ENCODE data around the gene ARIH2. TPM values are rescaled to one million over a fixed set of nuclear protein-coding genes. Genes with fewer than 3 reads are reported as not detected.
"Not testable (repeated sequence)": the region's sequence is repeated elsewhere in the genome, so short reads cannot be mapped to it uniquely, and the experiment has no call there.

The ARIH2 gene
- total RNA-seq, 1 donor from 2014 or later: 69.9 TPM

DNA sequence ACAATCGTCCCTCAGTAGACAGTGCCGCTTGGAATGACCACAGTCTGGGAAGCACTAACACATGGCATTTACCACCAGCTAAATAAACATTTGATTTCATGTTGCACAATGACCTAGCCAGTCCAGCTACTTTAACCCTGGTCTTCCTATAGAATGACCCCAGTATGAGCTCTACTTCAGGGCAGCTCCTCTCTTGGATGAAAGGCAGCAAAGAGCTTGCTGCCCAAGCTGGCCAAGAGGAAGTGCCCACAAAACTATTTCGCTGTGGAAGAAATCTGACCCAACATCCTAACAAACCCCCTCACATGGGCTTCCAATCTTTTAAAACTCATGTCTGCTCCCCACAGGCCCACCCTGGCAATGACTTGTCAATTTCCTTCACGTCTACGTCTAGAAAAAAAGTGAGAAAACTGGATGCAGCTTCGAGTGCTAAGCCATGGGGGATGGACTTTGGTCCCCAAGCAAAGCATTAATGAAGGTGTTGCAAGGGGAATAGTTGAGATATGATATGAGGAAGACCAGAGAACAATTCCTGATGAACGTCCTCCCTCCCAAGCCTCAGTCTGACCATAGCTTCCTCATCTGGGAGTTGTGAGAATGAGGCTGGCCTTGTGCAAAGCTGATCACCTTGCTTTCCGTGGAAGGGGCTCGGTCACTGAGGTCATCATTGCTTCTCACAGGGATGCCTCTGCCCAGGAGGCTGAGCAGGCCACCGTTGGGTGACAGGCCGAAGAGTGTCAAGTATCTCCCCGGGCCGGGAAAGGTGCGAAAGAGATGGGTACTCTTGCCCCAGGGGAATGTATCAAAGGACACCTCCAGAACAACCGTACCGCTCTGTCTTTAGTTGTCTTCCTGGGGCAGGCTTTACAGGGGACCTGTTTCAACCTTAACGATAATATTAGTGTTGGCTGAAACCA is 20.9 kb upstream of the ARIH2 start:
- H3K4me1 Mint-ChIP-seq (ENCODE audit: low read depth): peaks cover 23% of the 10 kb centered on the region
- TF ChIP-seq, protein P1, sequence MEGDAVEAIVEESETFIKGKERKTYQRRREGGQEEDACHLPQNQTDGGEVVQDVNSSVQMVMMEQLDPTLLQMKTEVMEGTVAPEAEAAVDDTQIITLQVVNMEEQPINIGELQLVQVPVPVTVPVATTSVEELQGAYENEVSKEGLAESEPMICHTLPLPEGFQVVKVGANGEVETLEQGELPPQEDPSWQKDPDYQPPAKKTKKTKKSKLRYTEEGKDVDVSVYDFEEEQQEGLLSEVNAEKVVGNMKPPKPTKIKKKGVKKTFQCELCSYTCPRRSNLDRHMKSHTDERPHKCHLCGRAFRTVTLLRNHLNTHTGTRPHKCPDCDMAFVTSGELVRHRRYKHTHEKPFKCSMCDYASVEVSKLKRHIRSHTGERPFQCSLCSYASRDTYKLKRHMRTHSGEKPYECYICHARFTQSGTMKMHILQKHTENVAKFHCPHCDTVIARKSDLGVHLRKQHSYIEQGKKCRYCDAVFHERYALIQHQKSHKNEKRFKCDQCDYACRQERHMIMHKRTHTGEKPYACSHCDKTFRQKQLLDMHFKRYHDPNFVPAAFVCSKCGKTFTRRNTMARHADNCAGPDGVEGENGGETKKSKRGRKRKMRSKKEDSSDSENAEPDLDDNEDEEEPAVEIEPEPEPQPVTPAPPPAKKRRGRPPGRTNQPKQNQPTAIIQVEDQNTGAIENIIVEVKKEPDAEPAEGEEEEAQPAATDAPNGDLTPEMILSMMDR (IDR thresholded peaks at IDR 0.05): no peak
- peak overlapping the region; percentile 88 for H3K4me3 Mint-ChIP-seq (ENCODE audit: unreplicated experiment)
- DNase-seq (ENCODE audit: low spot score): no peak
- H3K27ac Mint-ChIP-seq (ENCODE audit: unreplicated experiment): peak overlapping the region; percentile 88
- no peaks in the 10 kb centered on the region for H3K9me3 Mint-ChIP-seq (ENCODE audit: low read depth)
- H3K27me3 Mint-ChIP-seq (ENCODE audit: low read depth): no peaks in the 10 kb centered on the region
- peaks cover 2% of the 10 kb centered on the region for H3K36me3 Mint-ChIP-seq (ENCODE audit: low read depth)

- Mint-ChIP-seq H3K9me3 (ENCODE audit: low read depth) (no peaks in the 10 kb centered on the region), H3K4me3 (ENCODE audit: unreplicated experiment) (peak within 1 kb of the TSS; percentile 88), H3K36me3 (ENCODE audit: low read depth) (peaks cover 2% of the 10 kb centered on the region), H3K27ac (ENCODE audit: unreplicated experiment) (peak within 1 kb of the TSS; percentile 88), H3K27me3 (ENCODE audit: low read depth) (no peaks in the 10 kb centered on the region), H3K4me1 (ENCODE audit: low read depth) (peaks cover 23% of the 10 kb centered on the region)
- TF ChIP-seq, protein P1 (IDR thresholded peaks at IDR 0.05): peak; percentile 46
- DNase-seq (ENCODE audit: low spot score): peak; percentile 97
These were observed 20.0 kb upstream of the ARIH2 start, which contains the start of gene SLC25A20 for GRCh38 chr3:48898383-48899234. SLC25A20 (minus strand) TSS chr3:48898882; CDS start chr3:48898794, 88 bp downstream.

DNA sequence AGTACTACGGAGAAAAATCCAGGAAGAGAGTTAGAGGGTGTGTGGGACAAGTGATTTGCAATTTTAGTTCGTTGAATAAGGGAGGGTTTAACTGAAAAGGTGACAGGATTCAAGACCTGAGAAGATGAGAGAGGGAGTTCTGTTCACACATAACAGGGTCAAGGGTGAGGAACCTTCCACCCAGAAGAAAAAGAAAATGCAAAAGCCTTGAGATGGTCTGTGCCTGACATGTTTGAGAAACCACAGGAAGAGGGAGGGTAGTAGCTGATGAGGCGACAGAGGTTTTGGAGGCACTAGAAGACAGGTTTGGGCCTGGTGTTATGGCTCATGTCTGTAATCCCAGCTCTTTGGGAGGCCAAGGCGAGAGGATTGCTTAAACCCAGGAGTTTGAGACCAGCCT is 19.4 kb upstream of the ARIH2 start:
- Mint-ChIP-seq H3K4me3 (ENCODE audit: unreplicated experiment) (peak overlapping the region; percentile 88), H3K36me3 (ENCODE audit: low read depth) (peaks cover 2% of the 10 kb centered on the region), H3K27ac (ENCODE audit: unreplicated experiment) (peak overlapping the region; percentile 88), H3K9me3 (ENCODE audit: low read depth) (no peaks in the 10 kb centered on the region), H3K4me1 (ENCODE audit: low read depth) (peaks cover 23% of the 10 kb centered on the region), H3K27me3 (ENCODE audit: low read depth) (no peaks in the 10 kb centered on the region)
- TF ChIP-seq, protein P1 (IDR thresholded peaks at IDR 0.05): no peak
- DNase-seq (ENCODE audit: low spot score): no peak

GRCh38 chr3:48907026-48907425 is 11.6 kb upstream of the ARIH2 start:
- not testable (repeated sequence) for H3K4me1 Mint-ChIP-seq (ENCODE audit: low read depth); H3K9me3 Mint-ChIP-seq (ENCODE audit: low read depth); H3K27ac Mint-ChIP-seq (ENCODE audit: unreplicated experiment); H3K4me3 Mint-ChIP-seq (ENCODE audit: unreplicated experiment); DNase-seq (ENCODE audit: low spot score); H3K36me3 Mint-ChIP-seq (ENCODE audit: low read depth); H3K27me3 Mint-ChIP-seq (ENCODE audit: low read depth)

DNA sequence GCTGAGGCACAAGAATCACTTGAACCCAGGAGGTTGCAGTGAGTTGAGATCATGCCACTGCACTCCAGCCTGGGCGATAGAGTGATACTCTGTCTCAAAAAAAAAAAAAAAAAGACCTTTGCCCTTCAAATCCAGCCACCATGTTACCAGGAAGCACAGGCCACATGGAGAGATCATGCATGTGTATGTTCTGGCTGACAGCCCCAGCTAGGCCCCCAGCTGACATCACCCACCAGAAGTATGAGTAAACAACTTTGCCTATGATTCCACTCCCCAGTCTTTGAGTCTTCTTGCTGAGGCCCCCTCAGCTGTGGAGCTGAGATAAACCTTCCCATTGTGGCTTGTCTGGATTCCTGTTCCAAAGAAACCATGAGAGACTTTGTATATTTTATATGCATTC is 3.3 kb upstream of the ARIH2 start:
- peaks cover 17% of the 10 kb centered on the region for H3K4me1 Mint-ChIP-seq (ENCODE audit: low read depth)
- H3K9me3 Mint-ChIP-seq (ENCODE audit: low read depth): no peaks in the 10 kb centered on the region
- H3K27me3 Mint-ChIP-seq (ENCODE audit: low read depth): no peaks in the 10 kb centered on the region
- no peak overlapping the region for H3K4me3 Mint-ChIP-seq (ENCODE audit: unreplicated experiment)
- TF ChIP-seq, protein P1 (IDR thresholded peaks at IDR 0.05): no peak
- H3K27ac Mint-ChIP-seq (ENCODE audit: unreplicated experiment): no peak overlapping the region
- no peak for DNase-seq (ENCODE audit: low spot score)
- no peaks in the 10 kb centered on the region for H3K36me3 Mint-ChIP-seq (ENCODE audit: low read depth)
